NCI-H226 (cell line): ENCODE measurements around the gene PPP4R4.
"Not testable (repeated sequence)": the region's sequence is repeated elsewhere in the genome, so short reads cannot be mapped to it uniquely, and the experiment has no call there.

ENCODE experiments used
- DNase-seq: peaks from one replicate; pipeline ENCODE4 v3.0.0-alpha.2; 2015

PPP4R4 gene

DNA sequence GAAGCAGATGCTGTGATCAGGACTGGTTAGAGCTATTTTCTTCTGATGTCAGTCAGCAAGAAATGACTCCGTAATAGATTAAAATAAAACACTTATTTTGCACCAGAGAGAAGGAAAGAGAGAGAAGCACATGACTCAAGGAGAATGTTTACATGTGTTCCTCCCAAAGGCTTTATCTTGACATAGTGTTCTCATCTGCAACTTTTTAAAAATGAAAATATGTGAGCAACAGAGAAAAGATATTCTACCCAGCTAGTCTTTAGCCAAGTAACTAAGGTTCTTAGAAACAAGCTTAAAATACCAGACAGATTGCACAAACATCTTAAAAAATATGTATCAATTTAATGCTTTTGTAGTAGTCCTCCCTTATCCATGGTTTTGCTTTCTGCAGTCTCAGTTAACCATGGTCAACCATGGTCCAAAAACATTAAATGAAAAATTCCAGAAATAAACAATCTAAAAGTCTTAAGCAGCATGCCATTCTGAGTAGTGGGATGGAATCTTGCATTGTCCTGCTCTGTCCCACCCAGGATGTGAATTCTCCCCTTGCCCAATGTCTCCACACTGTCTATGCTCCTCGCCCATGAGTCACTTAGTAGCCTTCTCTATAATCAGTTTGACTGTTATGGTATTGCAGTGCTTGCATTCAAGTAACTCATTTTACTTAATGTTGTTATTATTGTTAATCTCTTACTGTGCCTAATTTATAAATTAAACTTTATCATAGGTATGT lies 109.0 kb downstream of the PPP4R4 start:
- no peak for DNase-seq

DNA sequence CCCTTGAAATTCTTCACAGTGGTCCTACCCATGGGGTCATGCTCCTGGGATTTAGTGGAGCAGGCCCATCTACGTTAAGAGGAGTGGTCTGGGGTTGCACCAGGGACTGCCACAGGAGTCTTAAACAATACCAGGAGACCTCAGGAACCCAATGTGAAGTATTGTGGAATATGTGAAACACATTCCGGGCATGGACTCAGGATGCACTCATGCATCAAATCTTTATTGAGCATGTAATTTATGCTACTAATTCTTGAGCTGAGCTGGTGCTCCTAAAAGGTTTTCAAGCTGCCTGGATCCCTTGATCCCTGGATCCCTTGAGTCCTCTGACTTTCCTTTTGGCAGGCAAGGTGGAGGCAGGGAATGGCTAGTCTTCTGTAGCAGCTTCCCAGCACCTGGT lies 110.1 kb downstream of the PPP4R4 start:
- no peak for DNase-seq

DNA sequence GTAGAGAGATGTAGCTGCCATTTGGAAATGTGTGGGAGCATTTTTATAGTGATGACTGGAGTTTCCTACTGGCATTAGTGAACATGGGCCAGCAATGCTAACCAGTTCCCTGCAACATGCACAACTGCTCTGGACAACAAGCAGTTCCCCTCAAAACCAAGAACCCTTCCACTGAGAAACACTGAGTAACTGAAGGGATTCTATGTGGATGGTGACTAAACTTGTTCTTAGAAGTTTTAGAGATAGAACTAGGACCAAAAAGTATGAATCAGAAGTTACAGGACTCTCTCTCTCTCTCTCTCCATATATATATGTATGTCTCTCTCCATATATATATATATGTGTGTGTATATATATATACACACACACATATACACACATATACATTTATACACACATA lies 111.0 kb downstream of the PPP4R4 start:
- no peak for DNase-seq

DNA sequence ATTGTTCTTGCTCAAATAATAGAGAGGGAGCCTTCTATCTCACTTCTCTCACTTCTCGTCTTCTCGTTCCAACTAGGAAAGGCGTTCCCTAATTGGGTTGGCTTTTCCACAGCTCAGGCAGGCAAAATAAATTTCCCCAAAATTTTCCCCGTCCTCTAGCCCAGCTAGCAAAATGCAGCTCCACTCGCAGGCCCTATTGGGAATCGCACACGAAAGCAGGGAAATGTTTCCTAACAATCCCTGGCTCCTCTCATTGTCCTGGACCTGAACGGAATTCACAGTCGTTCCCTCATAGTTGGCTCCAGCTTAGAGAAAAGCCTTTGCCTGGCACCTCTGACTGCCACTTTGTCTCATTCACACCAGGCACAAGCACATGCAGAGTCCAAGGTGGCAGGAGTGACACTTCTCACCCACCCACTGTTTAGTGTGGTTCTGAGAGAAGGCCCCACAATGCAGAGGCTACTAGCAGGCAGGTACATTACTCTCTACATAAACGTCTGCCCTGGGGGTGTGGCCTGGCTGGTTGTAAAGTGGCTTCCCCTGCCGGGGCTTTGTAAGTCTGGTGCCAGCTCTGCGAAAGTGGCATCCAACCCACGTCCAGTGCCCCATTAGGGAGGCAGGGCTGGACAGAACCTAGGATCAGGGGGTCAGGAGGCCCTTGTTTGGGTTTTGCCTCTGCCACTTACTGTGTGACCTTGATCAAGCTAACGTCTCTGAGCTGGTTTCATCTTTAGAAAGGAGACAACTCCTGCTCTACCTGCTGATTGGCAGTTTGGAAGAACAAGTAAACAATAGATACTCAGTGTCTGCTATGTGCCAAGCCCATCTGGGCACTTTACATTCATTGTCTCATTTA lies 114.7 kb downstream of the PPP4R4 start:
- DNase-seq, result no peak

DNA sequence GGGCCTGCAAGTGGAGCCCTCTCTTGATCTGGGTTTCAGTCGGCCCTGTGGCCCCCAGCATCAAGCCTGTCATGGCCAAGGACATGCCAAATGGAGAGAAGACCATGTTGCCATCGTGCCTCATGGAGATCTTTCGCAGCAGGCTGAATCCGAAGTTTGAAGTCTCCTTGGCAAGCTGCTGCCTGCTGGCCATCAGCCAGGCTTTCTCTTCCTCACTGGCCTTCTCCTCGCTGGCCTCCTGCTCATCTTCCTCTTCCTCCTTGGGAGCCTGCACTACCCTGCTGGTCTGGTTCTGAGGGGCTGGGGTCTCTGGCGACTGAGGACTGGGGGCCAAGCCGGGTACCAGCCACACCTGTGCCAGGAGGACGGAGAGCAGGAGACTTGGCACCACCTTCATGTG lies 116.1 kb downstream of the PPP4R4 start:
- DNase-seq, result no peak

DNA sequence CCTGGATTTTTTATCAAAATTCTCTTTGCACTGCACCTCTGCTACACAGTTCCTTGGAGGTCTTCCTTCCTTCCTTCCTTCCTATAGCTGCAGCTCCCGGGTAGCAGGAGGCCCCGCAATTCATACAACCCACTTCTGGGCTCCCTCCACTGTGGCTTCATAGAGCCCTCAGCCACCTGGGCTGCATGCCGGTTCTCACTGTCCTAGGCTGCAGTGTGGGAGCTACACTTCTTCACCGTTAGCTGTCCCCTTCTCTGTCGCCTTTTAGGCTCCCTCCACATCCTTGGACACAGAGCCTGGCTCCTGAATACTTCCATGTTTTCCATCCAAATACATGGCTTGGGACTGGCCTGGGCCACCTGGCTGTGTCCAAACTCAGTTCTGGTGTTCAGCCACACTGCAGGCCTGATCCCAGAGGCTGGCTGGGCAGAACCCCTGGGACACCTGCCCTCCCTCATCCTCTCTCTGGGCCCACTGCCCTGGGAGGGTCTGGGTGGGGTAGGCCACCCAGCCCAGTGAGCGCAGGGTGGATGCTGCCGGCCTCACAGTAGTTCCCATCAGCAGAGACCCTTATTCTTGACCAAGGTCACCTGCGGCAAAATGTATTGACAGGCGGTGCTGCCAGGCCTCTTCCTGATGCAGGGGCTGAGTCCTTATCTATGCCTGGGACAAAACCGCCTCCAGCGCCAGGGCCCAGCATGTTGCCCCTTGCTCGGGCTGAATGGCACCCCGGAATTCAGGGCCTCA lies 117.2 kb downstream of the PPP4R4 start:
- DNase-seq, result no peak

DNA sequence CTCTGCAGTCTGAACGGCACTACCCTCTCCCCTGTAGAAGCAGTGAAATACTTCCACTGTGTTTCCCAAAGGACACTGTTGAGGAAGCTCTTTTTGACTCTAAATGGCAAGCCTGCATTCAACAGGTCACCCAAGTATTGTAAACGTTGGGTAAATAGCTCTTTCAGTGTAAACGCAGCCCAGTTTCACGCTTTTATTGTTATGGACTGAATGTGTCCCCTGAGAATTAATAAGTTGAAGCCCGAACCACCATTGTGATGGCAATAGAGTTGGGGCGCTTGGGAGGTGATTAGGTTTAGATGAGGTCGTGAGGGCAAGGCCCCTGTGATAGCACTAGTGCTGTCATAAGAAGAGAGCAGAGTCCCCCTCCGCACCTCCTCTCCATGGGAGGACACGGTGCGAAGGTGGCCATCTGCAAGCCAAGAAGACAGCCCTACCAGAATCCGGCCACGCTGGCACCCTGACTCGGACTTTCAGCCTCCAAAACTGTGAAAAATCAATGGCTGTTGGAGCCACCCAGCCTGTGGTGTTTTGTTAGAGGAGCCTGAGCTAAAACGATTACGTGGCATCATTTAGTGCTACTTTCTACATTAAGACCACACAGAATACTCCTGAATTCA lies 117.9 kb downstream of the PPP4R4 start:
- DNase-seq, result no peak

DNA sequence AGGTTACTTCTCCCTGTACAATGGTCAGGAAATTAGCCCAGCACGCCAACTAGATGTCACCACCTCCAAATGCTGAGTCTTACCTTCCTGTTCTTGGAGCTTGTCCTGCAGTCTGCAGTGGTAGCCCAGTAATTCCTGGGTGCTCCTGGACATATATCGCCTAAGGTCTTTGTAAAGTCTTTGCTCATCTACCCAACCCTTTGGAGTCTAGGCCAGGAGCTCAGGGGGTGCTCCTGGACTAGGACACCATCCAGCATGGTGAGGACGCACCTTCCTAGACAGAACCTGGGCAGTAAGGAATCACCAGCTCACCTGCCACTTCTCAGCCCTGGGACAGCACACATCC lies 118.4 kb downstream of the PPP4R4 start:
- no peak for DNase-seq

DNA sequence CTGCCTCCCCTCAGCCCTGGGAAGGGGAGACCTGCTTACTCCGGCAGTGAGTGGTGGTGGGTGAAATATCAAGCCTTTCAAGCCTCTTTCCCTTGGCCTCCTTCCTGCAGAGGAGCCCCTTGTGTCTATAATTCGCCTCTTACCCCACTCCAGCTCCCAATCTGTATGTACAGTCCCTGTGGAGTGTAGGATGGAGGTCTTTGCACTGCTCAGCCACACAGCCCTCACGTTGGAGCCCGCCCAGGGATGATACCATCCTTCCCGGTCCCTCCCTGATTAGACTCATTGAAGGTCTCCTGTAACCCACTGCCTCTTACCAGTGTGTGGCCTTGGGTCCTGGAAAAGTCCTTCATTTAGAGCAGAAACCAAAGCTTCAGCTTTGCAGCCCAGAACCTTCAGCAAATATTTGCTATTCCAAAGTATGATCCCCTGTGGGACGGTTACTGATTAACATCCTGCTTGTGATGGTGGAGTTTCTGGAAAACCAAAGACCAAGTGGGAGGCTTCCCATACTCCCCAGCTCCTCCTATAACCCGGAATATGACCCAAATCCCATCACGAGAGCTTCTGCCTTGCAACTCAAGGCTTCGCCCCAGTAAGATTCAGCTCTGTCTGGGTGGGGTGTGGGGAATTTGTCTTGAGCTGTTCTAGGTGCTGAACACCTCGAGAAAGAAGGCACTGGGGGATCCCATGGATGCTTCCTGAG lies 118.9 kb downstream of the PPP4R4 start, which contains the start of gene SERPINA10:
SERPINA10 (minus strand) TSS at position 397 of the 706 bp plus-strand sequence. CDS start 2,675 bp downstream, outside the sequence.
- DNase-seq, result no peak

DNA sequence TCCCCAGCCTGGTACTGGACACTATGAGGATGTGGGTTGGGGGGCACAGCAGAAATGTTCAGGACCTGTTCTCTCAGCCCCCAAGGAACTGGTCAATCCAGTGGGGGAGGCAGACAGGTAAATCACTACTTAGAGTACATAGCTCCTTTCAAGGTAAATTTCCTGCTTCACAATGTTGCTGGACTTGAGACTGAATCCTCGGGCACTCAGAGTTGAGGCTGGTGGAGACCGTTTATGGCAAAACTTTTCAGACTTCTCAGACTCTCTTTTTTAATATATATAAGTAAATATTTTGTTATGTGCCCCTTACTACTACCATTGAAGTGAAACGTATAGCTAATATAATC lies 119.4 kb downstream of the PPP4R4 start:
- no peak for DNase-seq

DNA sequence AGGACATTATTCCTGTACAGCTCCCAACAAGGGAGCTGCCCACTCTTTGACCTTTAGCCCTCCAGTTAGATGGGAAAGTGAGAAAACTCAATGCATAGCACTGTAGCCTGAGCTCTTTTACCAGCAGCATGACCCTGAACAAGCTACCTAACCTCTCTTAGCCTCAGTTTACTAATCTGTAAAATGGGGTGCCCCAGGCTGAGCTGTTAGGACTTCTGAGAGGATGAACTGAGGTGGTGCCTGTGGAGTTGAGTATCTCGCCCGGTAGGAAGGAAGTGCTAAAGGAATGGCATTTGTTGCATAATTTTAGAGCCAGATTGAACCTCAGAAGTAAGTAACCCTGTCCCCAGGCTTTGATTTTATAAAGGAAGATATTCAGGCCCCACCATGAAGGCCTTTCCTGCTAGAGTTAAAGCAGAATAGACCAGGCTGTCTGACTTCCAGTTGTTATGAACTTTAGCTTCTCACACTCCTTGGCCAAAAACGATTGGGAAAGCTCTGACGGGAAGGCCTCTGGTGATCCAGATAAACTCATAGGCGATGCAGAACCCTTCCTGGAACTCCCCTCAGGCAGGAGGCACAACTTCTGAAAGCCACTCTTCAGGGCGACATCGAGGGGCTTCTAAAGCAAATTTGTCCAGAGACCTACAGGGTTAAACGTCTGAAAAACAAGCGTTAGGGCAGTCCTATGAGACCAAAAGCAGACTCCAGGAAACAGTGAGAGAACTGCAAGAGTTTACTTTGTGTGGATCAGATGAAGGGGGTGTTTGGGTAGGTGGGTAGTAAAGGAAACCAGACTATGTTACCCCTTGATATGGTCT lies 121.4 kb downstream of the PPP4R4 start:
- no peak for DNase-seq

DNA sequence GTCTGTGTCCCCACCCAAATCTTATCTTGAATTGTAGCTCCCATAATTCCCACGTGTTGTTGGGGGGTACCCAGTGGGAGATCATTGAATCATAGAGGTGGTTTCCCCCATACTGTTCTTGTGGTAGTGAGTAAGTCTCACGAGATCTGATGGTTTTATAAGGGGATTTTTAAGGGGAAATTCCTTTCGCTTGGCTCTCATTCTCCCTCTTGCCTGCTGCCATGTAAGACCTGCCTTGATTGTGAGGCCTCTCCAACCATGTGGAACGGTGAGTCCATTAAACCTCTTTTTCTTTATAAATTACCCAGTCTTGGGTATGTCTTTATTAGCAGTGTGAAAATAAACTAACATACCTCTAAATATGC lies 122.0 kb downstream of the PPP4R4 start:
- DNase-seq, result not testable (repeated sequence)

DNA sequence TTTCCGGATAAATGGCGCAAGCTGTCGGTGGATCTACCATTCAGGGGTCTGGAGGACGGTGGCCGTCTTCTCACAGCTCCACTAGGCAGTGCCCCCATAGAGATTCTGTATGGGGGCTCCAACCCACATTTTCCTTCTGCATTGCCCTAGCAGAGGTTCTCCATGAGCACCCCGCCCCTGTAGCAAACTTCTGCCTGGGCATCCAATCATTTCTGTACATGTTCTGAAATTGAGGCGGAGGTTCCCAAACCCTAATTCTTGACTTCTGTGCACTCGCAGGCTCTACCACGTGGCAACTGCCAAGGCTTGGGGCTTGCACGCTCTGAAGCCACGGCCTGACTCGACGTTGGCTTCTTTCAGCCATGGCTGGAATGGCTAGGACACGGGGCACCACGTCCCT lies 124.0 kb downstream of the PPP4R4 start:
- no peak for DNase-seq

DNA sequence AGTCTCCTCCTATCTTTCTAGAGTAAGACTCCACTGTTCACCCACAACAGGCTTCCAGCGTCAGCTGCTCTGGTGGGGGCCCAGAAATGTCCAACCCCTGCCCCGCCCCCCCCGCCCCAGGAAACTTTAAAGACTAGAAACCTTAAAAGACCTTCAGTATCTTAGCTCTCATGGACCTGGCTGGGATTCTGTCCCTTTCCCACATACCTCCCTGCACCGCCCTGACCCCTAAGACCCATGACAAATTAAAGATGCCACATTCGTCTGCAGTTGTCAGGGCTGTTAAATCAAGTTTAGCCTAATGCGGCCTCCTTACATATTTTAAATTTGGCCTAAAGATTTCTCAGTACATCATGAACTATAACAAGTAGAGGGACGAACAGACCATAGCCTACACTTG lies 129.0 kb downstream of the PPP4R4 start:
- DNase-seq, result no peak

DNA sequence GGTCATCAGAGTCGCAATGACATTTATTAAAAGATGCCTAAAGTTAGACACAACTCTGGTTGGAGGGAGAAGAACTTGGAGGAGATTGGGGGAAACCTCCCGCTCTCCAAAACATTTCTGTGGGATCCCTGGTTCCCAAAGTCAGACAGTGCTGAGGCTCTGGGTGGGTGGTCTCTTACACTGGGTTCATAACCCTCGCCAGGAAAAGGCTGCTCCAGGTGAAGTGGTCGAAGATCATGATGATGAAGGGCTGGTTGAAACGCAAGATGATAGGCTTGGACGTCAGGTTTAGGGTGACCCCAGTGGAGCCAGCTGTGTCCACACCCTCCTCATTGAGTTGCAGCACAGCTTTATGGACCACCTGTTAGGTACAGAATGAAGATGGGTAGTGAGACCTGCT lies 130.1 kb downstream of the PPP4R4 start:
- DNase-seq, result no peak

DNA sequence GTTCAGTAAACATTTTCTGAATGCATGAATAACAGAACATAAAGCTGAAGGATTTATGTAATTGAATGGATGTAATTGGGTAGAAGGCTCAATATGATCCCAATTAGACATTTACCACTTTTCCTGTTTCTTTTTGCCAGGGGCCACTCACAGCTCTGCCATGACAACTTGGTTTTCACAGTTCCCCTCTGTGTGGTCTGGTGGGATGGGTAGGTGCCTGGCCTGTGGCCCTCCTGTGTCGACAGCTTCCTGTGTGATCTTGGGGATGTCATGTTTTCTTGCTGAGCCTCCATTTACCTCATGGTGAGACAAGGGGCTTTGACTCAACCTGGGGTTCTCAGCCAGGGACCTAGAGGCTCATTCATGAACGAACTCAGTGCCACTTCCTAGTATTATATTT lies 131.5 kb downstream of the PPP4R4 start:
- no peak for DNase-seq

DNA sequence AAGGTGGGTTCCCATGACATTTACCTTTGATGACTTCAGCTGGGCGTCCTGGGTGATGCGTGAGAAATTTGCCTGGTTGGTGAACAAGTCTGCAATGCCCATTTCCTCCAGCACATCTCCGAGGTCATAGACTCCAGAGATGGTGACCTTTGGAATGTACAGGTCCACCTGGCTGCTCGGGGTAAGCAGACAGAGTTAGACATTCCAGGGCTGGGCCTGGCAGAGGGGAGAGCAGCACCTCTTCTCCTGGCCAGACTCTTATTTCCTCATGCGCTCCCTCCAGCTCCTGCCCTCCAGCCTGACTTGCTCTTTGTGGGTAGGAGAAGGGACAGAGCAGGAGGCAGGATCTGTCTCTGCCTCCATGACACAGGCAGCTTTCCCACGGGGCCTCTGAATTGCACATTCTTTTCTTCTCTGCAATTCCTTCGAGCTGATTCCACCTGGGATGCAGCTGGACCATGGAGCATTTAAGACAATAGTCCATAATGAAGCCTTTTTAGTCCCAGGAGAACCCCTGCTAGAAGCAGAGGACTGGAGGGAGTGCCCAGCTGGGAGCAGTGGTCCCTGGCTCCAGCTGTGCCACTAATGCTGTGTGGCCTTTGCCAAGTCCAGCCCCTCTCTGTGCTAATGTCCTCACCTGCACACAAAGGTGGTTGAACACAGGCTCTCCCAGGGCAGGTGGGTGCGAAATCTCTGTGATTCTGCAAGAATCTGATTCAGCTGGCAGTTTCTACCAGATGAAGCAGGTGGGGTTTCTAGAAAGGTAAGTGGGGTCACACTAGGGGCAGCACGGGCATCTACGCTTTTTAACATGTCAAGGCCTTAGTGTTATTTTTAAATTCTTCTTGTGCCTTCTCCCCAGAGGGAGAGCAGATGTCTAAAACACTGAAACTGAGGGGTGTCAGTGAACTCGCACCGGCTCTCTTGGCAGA lies 132.2 kb downstream of the PPP4R4 start:
- no peak for DNase-seq

DNA sequence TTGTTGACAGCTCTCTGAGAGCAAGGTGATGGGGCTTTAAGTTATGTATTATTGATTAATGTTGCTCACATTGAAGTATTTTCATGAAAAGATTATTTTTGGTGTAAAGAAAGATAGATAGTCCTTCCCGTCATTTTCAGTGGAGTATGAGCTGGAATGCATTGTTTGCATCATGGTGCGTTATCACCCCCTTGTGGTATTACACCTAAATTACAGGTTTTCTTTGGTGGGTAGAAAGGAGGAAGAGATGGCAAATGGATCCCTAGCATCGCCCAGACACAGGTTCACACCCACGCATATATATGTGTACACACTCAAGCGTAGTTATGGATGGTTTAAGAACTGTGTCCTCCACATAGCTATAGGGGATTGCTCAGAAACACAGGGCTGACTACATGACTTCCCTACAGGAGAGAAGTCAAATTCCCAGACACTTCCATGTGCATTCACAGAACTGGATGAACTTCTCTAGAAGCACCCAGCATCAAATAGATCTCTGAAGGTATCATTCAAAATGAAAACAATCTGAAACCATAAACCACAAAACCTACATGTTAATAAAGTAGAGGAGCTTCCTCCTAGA lies 133.4 kb downstream of the PPP4R4 start:
- DNase-seq, result no peak

DNA sequence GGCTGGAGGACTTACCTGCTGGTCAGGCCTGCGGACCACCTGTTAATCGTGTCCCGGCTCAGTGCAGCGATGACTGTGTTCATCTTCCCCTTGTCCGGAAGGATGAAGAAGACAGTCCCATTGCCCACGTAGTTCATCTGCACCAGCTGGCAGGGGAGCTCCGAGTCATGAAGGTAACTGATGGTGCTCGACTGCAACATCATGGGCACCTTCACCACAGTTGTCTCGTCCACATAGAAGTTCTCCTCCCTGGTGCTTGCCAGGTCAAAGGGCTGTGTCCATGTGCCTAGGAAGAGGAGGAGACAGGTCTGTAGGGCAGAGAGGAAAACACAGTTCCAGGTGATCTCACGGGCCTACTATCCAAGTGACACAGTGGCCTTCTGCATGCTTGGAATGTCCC lies 135.6 kb downstream of the PPP4R4 start:
- no peak for DNase-seq

DNA sequence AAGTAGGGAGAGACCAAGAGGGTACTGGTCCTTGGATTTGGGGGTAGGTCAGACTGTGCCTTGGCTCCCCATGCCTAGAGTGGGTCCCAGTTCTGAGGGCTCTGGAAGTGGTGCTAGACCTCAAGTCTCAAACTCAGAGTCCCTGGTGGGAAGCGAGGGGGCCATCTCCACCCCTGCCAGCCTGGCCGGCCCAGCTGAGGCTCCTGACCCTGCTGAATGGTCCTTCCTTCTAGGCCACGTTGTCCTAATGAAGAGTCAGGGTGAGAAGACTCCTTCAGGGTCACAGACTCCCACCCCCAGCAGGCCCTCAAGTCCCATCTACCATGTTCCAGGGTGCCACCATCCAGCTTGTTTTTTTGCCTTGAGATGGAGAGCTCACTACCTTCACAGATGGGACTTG lies 136.1 kb downstream of the PPP4R4 start:
- no peak for DNase-seq
